ENCODE measurements around the gene KIF1B. TPM values are rescaled to one million over a fixed set of nuclear protein-coding genes. Genes with fewer than 3 reads are reported as not detected.
A peak's percentile ranks its signal among the peaks of the same experiment; 100 is the strongest.

KIF1B gene
- total RNA-seq, 6 donors from 2014 or later: 29.4 to 67.1 (median 42.0) TPM

GRCh38 chr1:10280439-10281350 lies 70.3 kb downstream of the KIF1B start:
- no peak for TF ChIP-seq EP300 (IDR thresholded peaks at IDR 0.05)
- no peak for TF ChIP-seq POLR2A (IDR thresholded peaks at IDR 0.05)
- TF ChIP-seq CTCF (IDR thresholded peaks at IDR 0.05): no peak
- no peak for TF ChIP-seq POLR2AphosphoS5 (IDR thresholded peaks at IDR 0.05)
- Histone ChIP-seq H3K9me3 (no peaks in the 10 kb centered on the region), H3K36me3 (peaks cover 13 to 87% (median 41%) of the 10 kb centered on the region in 4 donors), H3K27me3 (no peaks in the 10 kb centered on the region), H3K27ac (no peak overlapping the region), H3K4me3 (no peak overlapping the region), H3K4me1 (peaks cover 0 to 4% (median 0%) of the 10 kb centered on the region in 4 donors)
- DNase-seq: no peak
- ATAC-seq (ENCODE audit: low FRiP score in 2 of 2): peak in 1 of 2 donors; percentile 70
- WGBS, 2 donors: 91 to 96% methylated on average over 3 of the region's 3 CpGs

GRCh38 chr1:10283318-10283984 lies 73.1 kb downstream of the KIF1B start:
- Histone ChIP-seq H3K9me3 (no peaks in the 10 kb centered on the region), H3K36me3 (peaks cover 6 to 77% (median 26%) of the 10 kb centered on the region in 4 donors), H3K4me3 (no peak overlapping the region), H3K4me1 (peaks cover 0 to 4% (median 0%) of the 10 kb centered on the region in 4 donors), H3K27me3 (no peaks in the 10 kb centered on the region), H3K27ac (no peak overlapping the region)
- no peak for TF ChIP-seq POLR2A (IDR thresholded peaks at IDR 0.05)
- no peak for TF ChIP-seq CTCF (IDR thresholded peaks at IDR 0.05)
- TF ChIP-seq EP300 (IDR thresholded peaks at IDR 0.05): no peak
- no peak for TF ChIP-seq POLR2AphosphoS5 (IDR thresholded peaks at IDR 0.05)
- no peak for ATAC-seq (ENCODE audit: low FRiP score in 2 of 2)
- DNase-seq: no peak
- WGBS, 2 donors: 72 to 91% methylated on average over 3 of the region's 3 CpGs

GRCh38 chr1:10286244-10286643 lies 75.9 kb downstream of the KIF1B start:
- DNase-seq (no peak), ATAC-seq (ENCODE audit: low FRiP score in 2 of 2) (no peak)
- Histone ChIP-seq H3K27ac (no peak overlapping the region), H3K36me3 (peaks cover 0 to 68% (median 23%) of the 10 kb centered on the region in 4 donors), H3K4me3 (no peak overlapping the region), H3K4me1 (peaks cover 0 to 4% (median 0%) of the 10 kb centered on the region in 4 donors), H3K9me3 (no peaks in the 10 kb centered on the region), H3K27me3 (no peaks in the 10 kb centered on the region)
- 87 to 100% methylated on average over 3 of the region's 3 CpGs for WGBS, 2 donors
- TF ChIP-seq POLR2AphosphoS5 (IDR thresholded peaks at IDR 0.05): no peak
- no peak for TF ChIP-seq POLR2A (IDR thresholded peaks at IDR 0.05)
- no peak for TF ChIP-seq EP300 (IDR thresholded peaks at IDR 0.05)
- TF ChIP-seq CTCF (IDR thresholded peaks at IDR 0.05): no peak

- no peaks in the 10 kb centered on the region for H3K27me3 ChIP-seq
- ATAC-seq (ENCODE audit: low FRiP score in 2 of 2): no peak
- DNase-seq: no peak
- 77 to 85% methylated on average over 6 of the region's 6 CpGs for WGBS, 2 donors
- H3K4me1 ChIP-seq: peaks cover 0 to 4% (median 0%) of the 10 kb centered on the region in 4 donors
- TF ChIP-seq POLR2A (IDR thresholded peaks at IDR 0.05) (no peak), EP300 (IDR thresholded peaks at IDR 0.05) (no peak), CTCF (IDR thresholded peaks at IDR 0.05) (no peak), POLR2AphosphoS5 (IDR thresholded peaks at IDR 0.05) (no peak)
- no peak overlapping the region for H3K27ac ChIP-seq
- no peaks in the 10 kb centered on the region for H3K9me3 ChIP-seq
- H3K4me3 ChIP-seq: no peak overlapping the region
- H3K36me3 ChIP-seq: peaks cover 0 to 69% (median 26%) of the 10 kb centered on the region in 4 donors
Measured at GRCh38 chr1:10287023-10287645, 76.8 kb downstream of the KIF1B start.

Measured in upper lobe of left lung (tissue), 6 donors.